ENCODE data around the gene KLHL25. TPM values are rescaled to one million over a fixed set of nuclear protein-coding genes. Genes with fewer than 3 reads are reported as not detected.
A peak's percentile ranks its signal among the peaks of the same experiment; 100 is the strongest.

The KLHL25 gene
- total RNA-seq, 1 donor from 2014 or later, result 4.7 TPM

DNA sequence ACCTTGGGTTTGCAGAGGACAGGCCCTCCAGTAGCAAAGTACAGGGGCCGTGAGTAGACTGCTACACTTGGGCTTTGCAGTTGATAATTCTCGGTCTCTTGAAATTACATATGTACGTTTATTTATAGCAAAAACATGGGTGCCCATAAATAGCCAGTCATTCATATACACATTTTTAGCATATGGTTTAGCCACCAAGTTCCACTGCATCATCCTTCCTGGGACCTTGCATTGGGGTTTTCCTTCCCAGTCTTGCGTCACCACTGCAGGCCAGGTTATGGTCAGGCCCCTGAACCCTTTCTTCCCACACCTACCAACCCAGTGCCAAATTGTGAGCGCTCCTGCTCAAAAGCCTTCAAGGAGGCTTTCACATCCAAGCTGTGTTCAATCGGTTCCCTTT is 12.7 kb downstream of the KLHL25 start:
- TF ChIP-seq, protein P1, sequence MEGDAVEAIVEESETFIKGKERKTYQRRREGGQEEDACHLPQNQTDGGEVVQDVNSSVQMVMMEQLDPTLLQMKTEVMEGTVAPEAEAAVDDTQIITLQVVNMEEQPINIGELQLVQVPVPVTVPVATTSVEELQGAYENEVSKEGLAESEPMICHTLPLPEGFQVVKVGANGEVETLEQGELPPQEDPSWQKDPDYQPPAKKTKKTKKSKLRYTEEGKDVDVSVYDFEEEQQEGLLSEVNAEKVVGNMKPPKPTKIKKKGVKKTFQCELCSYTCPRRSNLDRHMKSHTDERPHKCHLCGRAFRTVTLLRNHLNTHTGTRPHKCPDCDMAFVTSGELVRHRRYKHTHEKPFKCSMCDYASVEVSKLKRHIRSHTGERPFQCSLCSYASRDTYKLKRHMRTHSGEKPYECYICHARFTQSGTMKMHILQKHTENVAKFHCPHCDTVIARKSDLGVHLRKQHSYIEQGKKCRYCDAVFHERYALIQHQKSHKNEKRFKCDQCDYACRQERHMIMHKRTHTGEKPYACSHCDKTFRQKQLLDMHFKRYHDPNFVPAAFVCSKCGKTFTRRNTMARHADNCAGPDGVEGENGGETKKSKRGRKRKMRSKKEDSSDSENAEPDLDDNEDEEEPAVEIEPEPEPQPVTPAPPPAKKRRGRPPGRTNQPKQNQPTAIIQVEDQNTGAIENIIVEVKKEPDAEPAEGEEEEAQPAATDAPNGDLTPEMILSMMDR (IDR thresholded peaks at IDR 0.05), result no peak
- H3K36me3 ChIP-seq, result no peaks in the 10 kb centered on the region
- intact Hi-C loops (cut with DNase I), result no loop called here
- no peak overlapping the region for H3K4me3 ChIP-seq
- no peaks in the 10 kb centered on the region for H3K9me3 ChIP-seq
- DNase-seq (no peak), ATAC-seq (no peak)
- no peaks in the 10 kb centered on the region for H3K27me3 ChIP-seq
- no peak overlapping the region for H3K27ac ChIP-seq
- H3K4me1 ChIP-seq, result peaks cover 17% of the 10 kb centered on the region

DNA sequence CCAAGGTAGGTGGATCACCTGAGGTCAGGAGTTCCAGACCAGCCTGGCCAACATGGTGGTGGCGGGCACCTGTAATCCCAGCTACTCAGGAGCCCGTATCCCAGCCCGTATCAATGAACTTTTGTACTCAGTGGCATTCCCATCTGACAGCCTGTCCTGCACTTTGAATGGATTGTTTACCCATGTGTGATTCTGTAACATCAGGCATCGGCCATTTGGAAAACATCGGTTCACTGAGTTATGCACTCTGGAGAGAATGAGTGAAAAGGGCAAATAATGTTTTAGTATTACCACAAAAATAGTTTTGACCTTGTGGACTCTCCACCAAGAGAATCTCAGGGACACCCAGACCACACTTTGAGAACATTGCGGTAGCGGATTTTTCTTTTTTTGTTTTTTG is 13.6 kb downstream of the KLHL25 start:
- DNase-seq (no peak), ATAC-seq (no peak)
- Histone ChIP-seq H3K36me3 (no peaks in the 10 kb centered on the region), H3K9me3 (no peaks in the 10 kb centered on the region), H3K4me3 (no peak overlapping the region), H3K4me1 (peaks cover 12% of the 10 kb centered on the region), H3K27ac (no peak overlapping the region), H3K27me3 (no peaks in the 10 kb centered on the region)
- intact Hi-C loops (cut with DNase I), result no loop called here
- TF ChIP-seq, protein P1 (IDR thresholded peaks at IDR 0.05), result no peak

DNA sequence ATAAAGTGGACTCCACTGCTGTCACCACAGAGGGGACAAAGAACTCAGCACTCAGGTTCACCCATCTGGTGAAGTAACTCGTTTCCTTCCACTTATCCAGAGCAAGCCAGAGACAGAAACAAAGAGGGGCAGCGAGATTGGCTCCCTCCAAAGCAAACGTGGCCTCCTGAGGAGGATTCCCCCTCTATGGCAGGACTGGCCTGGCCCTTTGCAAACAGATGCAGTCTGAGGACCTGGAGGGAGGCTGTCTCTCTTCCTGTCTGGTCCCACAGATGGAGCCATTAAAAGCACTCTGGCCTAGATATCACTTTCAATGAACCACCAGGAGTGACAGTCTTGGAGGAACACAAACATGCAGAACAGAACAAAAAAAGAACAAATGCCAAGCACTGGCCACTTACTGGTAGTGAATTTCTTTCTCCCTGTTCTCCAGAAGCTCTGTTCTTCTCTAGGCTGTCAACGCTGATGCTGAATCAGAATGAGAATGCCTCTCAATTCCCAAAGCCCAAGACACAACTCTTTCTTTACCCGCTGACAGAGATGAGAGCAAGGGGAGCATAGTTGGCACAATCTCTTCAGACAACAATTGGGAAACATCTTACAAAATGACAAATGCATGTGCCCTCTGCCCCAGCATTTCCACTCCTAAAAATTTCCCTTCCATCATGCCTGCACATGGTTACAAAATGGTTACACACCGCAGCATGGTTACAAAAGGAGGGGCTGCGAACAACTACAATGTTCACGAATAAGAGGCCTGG is 14.3 kb downstream of the KLHL25 start:
- Histone ChIP-seq H3K36me3 (no peaks in the 10 kb centered on the region), H3K4me3 (no peak overlapping the region), H3K27ac (no peak overlapping the region), H3K4me1 (peaks cover 5% of the 10 kb centered on the region), H3K27me3 (no peaks in the 10 kb centered on the region), H3K9me3 (no peaks in the 10 kb centered on the region)
- TF ChIP-seq, protein P1 (IDR thresholded peaks at IDR 0.05), result no peak
- no peak for ATAC-seq
- intact Hi-C loops (cut with DNase I), result no loop called here
- no peak for DNase-seq

DNA sequence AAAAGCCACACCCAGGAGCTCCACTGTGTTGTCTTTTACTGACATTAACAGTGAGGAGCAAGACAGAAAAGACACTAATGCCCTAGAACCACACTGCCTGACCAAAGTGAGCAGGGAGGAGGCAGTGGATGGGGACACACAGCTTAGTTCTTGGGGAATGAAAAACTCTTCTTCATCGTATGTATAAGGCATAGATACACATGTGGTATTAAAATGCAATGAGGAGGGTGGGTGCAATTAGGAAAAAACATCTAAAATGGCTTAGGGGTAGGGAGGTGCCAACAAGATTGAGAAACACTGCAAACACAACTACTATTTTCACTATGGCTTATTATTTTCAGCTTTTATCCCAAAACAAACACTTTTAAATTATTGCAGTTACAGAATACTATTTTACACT is 15.5 kb downstream of the KLHL25 start:
- TF ChIP-seq, protein P1 (IDR thresholded peaks at IDR 0.05), result no peak

DNA sequence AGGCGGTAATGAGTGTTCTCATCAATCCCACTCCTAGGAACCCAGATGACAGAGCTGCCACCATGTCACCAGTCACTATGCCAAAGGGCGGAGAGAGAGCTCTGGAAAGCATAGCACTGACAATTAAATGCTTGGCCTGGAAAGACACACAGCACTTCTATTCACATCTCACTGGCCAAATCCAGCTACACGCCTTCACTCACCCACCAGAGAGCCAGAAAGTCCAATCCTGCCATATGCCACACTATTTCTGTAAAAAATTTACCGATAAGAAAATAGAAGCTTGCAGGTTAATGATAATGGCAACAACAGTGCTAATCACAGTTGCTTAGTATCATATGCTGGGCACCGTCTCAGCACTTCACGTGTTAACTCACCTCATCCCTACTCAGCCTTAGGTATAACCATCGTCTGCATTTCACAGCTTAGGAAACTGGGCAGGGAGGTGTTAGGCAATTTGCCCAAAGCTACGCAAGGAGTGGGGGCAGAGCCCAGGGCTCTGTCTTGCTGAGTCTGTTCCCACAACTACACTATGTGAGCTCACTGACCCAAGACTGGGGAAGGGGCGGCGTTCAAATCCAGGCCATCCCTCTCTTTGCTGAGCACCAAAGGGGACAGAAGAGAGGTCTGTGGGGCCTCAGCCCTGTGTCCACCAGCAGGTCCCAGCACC is 16.5 kb downstream of the KLHL25 start:
- Histone ChIP-seq H3K27ac (no peak overlapping the region), H3K36me3 (no peaks in the 10 kb centered on the region), H3K27me3 (no peaks in the 10 kb centered on the region), H3K4me1 (peaks cover 5% of the 10 kb centered on the region), H3K4me3 (no peak overlapping the region), H3K9me3 (no peaks in the 10 kb centered on the region)
- intact Hi-C loops (cut with DNase I), result no loop called here
- no peak for DNase-seq
- TF ChIP-seq, protein P1 (IDR thresholded peaks at IDR 0.05), result no peak
- peak; percentile 54 for ATAC-seq

More for the DNA sequence above, 15.5 kb downstream of the KLHL25 start:
- ATAC-seq (no peak), DNase-seq (no peak)
- Histone ChIP-seq H3K27ac (no peak overlapping the region), H3K9me3 (no peaks in the 10 kb centered on the region), H3K4me1 (peaks cover 5% of the 10 kb centered on the region), H3K27me3 (no peaks in the 10 kb centered on the region), H3K36me3 (no peaks in the 10 kb centered on the region), H3K4me3 (no peak overlapping the region)
- intact Hi-C loops (cut with DNase I), result no loop called here

All from upper lobe of right lung (tissue), 1 donor.